ENCODE results near the gene FSTL4. TPM values are rescaled to one million over a fixed set of nuclear protein-coding genes. Genes with fewer than 3 reads are reported as not detected.

Gene FSTL4
- total and polyA plus RNA-seq, 2 donors (not counting 1 experiment from before 2014, with no cell fraction given) = 0.31 to 6.7 TPM

DNA sequence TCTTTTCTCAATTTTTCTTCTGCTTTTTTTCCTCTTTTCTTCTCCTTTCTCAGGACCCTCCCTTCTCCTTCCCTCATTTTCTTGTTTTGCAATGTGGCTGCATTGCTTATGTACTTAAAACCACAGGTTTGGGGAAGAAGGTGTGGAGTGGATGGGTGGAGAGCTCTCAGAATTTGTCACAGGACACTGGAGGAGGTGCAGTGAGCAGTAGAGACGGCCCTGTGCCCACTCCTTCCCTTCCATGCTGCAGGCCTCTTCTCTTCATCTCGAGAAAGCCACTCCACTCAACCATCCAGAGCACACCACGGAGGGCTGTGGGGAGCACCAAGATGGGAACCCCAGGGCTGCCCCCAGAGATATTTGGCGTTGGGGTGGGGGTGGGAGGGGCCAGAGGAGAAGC lies 92.3 kb downstream of the FSTL4 start:
- no peaks in the 10 kb centered on the region for H3K79me2 ChIP-seq (ENCODE audit: control insufficient read depth, insufficient read depth, low read length)
- H4K20me1 ChIP-seq (ENCODE audit: control insufficient read depth, insufficient read depth, low read length, poor library complexity, severe bottlenecking) = no peaks in the 10 kb centered on the region
- H3K4me2 ChIP-seq (replicated peaks; ENCODE audit: low read depth, low read length, poor library complexity, severe bottlenecking) = no peak overlapping the region
- Mint-ChIP-seq H3K9me3 (ENCODE audit: insufficient read depth) (peaks cover 2% of the 10 kb centered on the region), H3K4me1 (no peaks in the 10 kb centered on the region), H3K27me3 (peaks cover 26% of the 10 kb centered on the region), H3K4me3 (no peak overlapping the region), H3K27ac (no peak overlapping the region)
- H3K27me3 ChIP-seq (replicated peaks in 1 of 4; ENCODE audit: control extremely low read depth in 1 of 4, control insufficient read depth in 3 of 4, insufficient read depth in 4 of 4, low read length in 3 of 4) = peaks cover 0 to 4% (median 0%) of the 10 kb centered on the region in 4 experiments
- no peak overlapping the region for H3K4me3 ChIP-seq (ENCODE audit: control extremely low read depth in 1 of 5, extremely low read depth in 1 of 5, insufficient read depth in 1 of 5, low read depth in 2 of 5, low read length in 4 of 5)
- no peak overlapping the region for H3K27ac ChIP-seq (ENCODE audit: low read length in 2 of 2)
- no peaks in the 10 kb centered on the region for H3K36me3 ChIP-seq (replicated peaks in 1 of 2; ENCODE audit: control extremely low read depth in 1 of 2, control insufficient read depth in 1 of 2, extremely low read depth in 1 of 2, insufficient read depth in 2 of 2, low read length in 1 of 2)
- POLR2A ChIA-PET = no interaction called here
- H3K4me1 ChIP-seq (ENCODE audit: control insufficient read depth in 2 of 2, insufficient read depth in 2 of 2, low read length in 2 of 2) = no peaks in the 10 kb centered on the region
- TF ChIP-seq, protein P1, sequence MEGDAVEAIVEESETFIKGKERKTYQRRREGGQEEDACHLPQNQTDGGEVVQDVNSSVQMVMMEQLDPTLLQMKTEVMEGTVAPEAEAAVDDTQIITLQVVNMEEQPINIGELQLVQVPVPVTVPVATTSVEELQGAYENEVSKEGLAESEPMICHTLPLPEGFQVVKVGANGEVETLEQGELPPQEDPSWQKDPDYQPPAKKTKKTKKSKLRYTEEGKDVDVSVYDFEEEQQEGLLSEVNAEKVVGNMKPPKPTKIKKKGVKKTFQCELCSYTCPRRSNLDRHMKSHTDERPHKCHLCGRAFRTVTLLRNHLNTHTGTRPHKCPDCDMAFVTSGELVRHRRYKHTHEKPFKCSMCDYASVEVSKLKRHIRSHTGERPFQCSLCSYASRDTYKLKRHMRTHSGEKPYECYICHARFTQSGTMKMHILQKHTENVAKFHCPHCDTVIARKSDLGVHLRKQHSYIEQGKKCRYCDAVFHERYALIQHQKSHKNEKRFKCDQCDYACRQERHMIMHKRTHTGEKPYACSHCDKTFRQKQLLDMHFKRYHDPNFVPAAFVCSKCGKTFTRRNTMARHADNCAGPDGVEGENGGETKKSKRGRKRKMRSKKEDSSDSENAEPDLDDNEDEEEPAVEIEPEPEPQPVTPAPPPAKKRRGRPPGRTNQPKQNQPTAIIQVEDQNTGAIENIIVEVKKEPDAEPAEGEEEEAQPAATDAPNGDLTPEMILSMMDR (IDR thresholded peaks at IDR 0.05) = no peak
- no peak for TF ChIP-seq EZH2 (IDR thresholded peaks at IDR 0.05; ENCODE audit: borderline replicate concordance, insufficient read depth, low read depth, low read length, poor library complexity, severe bottlenecking)
- intact Hi-C loops (cut with micrococcal nuclease) = no loop called here
- no peak for DNase-seq
- H2AFZ ChIP-seq (ENCODE audit: insufficient read depth, low read depth, low read length, poor library complexity, severe bottlenecking) = no peak overlapping the region
- no peaks in the 10 kb centered on the region for H3K9me3 ChIP-seq (ENCODE audit: control extremely low read depth in 1 of 3, control insufficient read depth in 2 of 3, insufficient read depth in 1 of 3, low read length in 2 of 3)
- no peak for ATAC-seq (ENCODE audit: low read depth)
- CTCF ChIA-PET = no interaction called here
- no peak overlapping the region for H3K9ac ChIP-seq (ENCODE audit: low read length)
- 70% methylated on average over 1 of the region's 4 CpGs for WGBS (ENCODE audit: insufficient coverage)

DNA sequence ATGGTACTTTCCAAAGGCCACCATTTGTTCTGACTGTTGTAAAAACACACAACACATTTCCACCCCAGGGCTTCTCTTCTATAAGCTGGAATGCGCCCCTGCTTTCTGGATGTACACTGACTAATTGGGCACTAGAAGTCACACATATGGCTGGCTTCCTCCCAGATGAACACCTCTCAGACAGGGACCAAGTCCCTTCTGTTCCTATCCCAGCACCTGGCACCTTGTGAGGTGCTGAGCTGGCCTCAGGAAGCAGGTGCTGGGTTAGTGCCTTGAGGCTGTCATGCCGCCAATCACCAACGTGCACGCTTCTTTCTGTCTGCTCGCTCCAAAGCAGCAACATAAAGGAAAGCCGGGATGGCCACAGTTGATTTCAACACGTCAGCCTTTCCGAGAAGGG lies 93.2 kb downstream of the FSTL4 start:
- no peaks in the 10 kb centered on the region for H3K4me1 Mint-ChIP-seq
- H3K4me3 Mint-ChIP-seq = no peak overlapping the region
- WGBS (ENCODE audit: insufficient coverage) = 100% methylated on average over 5 of the region's 8 CpGs
- H3K4me3 ChIP-seq (ENCODE audit: control extremely low read depth in 1 of 5, extremely low read depth in 1 of 5, insufficient read depth in 1 of 5, low read depth in 2 of 5, low read length in 4 of 5) = no peak overlapping the region
- DNase-seq = no peak
- no peaks in the 10 kb centered on the region for H3K4me1 ChIP-seq (ENCODE audit: control insufficient read depth in 2 of 2, insufficient read depth in 2 of 2, low read length in 2 of 2)
- H2AFZ ChIP-seq (ENCODE audit: insufficient read depth, low read depth, low read length, poor library complexity, severe bottlenecking) = no peak overlapping the region
- peaks cover 0 to 4% (median 0%) of the 10 kb centered on the region in 4 experiments for H3K27me3 ChIP-seq (replicated peaks in 1 of 4; ENCODE audit: control extremely low read depth in 1 of 4, control insufficient read depth in 3 of 4, insufficient read depth in 4 of 4, low read length in 3 of 4)
- TF ChIP-seq, protein P1 (IDR thresholded peaks at IDR 0.05) = no peak
- TF ChIP-seq EZH2 (IDR thresholded peaks at IDR 0.05; ENCODE audit: borderline replicate concordance, insufficient read depth, low read depth, low read length, poor library complexity, severe bottlenecking) = no peak
- ChIA-PET CTCF (no interaction called here), POLR2A (no interaction called here)
- intact Hi-C loops (cut with micrococcal nuclease) = no loop called here
- ATAC-seq (ENCODE audit: low read depth) = no peak
- H3K9me3 ChIP-seq (ENCODE audit: control extremely low read depth in 1 of 3, control insufficient read depth in 2 of 3, insufficient read depth in 1 of 3, low read length in 2 of 3) = no peaks in the 10 kb centered on the region
- H3K27ac Mint-ChIP-seq = no peak overlapping the region
- H3K9me3 Mint-ChIP-seq (ENCODE audit: insufficient read depth) = peaks cover 2% of the 10 kb centered on the region
- H3K36me3 ChIP-seq (replicated peaks in 1 of 2; ENCODE audit: control extremely low read depth in 1 of 2, control insufficient read depth in 1 of 2, extremely low read depth in 1 of 2, insufficient read depth in 2 of 2, low read length in 1 of 2) = no peaks in the 10 kb centered on the region
- H3K9ac ChIP-seq (ENCODE audit: low read length) = no peak overlapping the region
- H3K4me2 ChIP-seq (replicated peaks; ENCODE audit: low read depth, low read length, poor library complexity, severe bottlenecking) = no peak overlapping the region
- H3K27ac ChIP-seq (ENCODE audit: low read length in 2 of 2) = no peak overlapping the region
- H4K20me1 ChIP-seq (ENCODE audit: control insufficient read depth, insufficient read depth, low read length, poor library complexity, severe bottlenecking) = no peaks in the 10 kb centered on the region
- H3K79me2 ChIP-seq (ENCODE audit: control insufficient read depth, insufficient read depth, low read length) = no peaks in the 10 kb centered on the region
- peaks cover 29% of the 10 kb centered on the region for H3K27me3 Mint-ChIP-seq

All from B cell (primary cell).